PC-9 (cell line): ENCODE measurements around the gene ACBD6.

ENCODE experiments used
- CTCF ChIP-seq: fragments of 200-600 bp; sonication (generic); conservative IDR thresholded peaks from 2 replicates; pipeline ENCODE4 v1.6.1; 2017; ENCODE audit warnings: mixed run types, antibody characterized with exemption, mild to moderate bottlenecking, moderate library complexity
- EZH2 ChIP-seq: fragments of 200-600 bp; sonication (generic); IDR thresholded peaks from 2 replicates; pipeline ENCODE4 v1.8.0; 2017; ENCODE audit warnings: antibody characterized with exemption, low read depth

GRCh38 chr1:180345148-180345547 lies 157.2 kb downstream of the ACBD6 start:
- TF ChIP-seq CTCF (no peak), EZH2 (no peak)
